ENCODE results near the gene PDIA6.
"Not testable (repeated sequence)": the region's sequence is repeated elsewhere in the genome, so short reads cannot be mapped to it uniquely, and the experiment has no call there.

PDIA6 gene

GRCh38 chr2:10785260-10785659, 27.3 kb downstream of the PDIA6 start:
- Histone ChIP-seq H3K4me1 (ENCODE audit: control insufficient read depth, low read depth, low read length) (no peaks in the 10 kb centered on the region), H3K4me3 (ENCODE audit: low read length) (no peak overlapping the region), H3K36me3 (ENCODE audit: control insufficient read depth, low read depth, low read length) (peaks cover 90% of the 10 kb centered on the region), H3K9ac (ENCODE audit: low read length) (no peak overlapping the region), H3K27me3 (ENCODE audit: control insufficient read depth, insufficient read depth, low read length) (no peaks in the 10 kb centered on the region), H3K27ac (ENCODE audit: low read length) (no peak overlapping the region), H3K9me3 (ENCODE audit: control insufficient read depth, low read depth, low read length) (no peaks in the 10 kb centered on the region)

GRCh38 chr2:10784719-10785118, 27.9 kb downstream of the PDIA6 start:
- H3K27ac ChIP-seq (ENCODE audit: low read length) = no peak overlapping the region
- H3K4me1 ChIP-seq (ENCODE audit: control insufficient read depth, low read depth, low read length) = no peaks in the 10 kb centered on the region
- H3K36me3 ChIP-seq (ENCODE audit: control insufficient read depth, low read depth, low read length) = peaks cover 90% of the 10 kb centered on the region

DNA sequence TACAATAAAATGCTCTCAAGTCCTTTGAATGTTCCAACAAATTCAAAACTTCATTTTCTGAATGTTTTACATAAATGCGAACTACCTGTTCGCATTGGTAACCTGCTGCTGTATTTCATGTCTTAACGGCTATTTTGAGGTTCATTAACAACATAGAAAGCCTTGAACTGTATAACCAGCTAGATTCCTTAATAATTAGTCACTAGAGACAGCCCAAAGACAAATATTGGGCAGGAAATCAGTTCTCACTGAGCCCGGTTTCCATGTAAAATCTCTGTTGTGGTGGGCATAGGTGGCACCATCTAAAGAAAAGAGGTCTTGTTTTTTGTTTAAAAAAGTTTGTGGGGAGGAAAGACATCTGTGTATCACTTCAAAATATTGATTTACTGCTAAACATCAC, 29.2 kb downstream of the PDIA6 start:
- Histone ChIP-seq H3K27ac (ENCODE audit: low read length) (no peak overlapping the region), H3K9me3 (ENCODE audit: control insufficient read depth, low read depth, low read length) (no peaks in the 10 kb centered on the region), H3K36me3 (ENCODE audit: control insufficient read depth, low read depth, low read length) (peaks cover 81% of the 10 kb centered on the region), H3K4me1 (ENCODE audit: control insufficient read depth, low read depth, low read length) (no peaks in the 10 kb centered on the region), H3K4me3 (ENCODE audit: low read length) (no peak overlapping the region), H3K27me3 (ENCODE audit: control insufficient read depth, insufficient read depth, low read length) (no peaks in the 10 kb centered on the region), H3K9ac (ENCODE audit: low read length) (no peak overlapping the region)

More at GRCh38 chr2:10784719-10785118, 27.9 kb downstream of the PDIA6 start:
- Histone ChIP-seq H3K9ac (ENCODE audit: low read length) (no peak overlapping the region), H3K9me3 (ENCODE audit: control insufficient read depth, low read depth, low read length) (no peaks in the 10 kb centered on the region), H3K27me3 (ENCODE audit: control insufficient read depth, insufficient read depth, low read length) (no peaks in the 10 kb centered on the region), H3K4me3 (ENCODE audit: low read length) (no peak overlapping the region)

DNA sequence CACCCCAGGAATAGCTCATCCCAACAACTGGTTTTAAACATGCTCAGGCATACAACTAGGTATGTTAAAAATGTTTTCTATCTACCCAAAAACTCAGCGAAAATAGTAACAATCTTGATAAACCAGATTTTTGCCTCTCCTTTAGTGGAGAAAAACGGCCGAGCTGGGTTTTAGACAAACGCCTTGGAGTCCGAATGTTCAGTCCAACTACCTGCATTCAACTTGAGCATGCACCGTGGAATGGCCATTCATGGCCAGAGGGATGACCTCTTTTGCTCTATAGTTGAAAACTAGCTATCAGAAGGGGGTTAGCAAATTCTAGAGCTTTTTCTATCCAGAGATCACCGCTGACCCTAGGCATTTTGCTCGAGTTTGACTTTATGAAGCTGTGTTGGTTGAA, 30.8 kb downstream of the PDIA6 start:
- H3K9me3 ChIP-seq (ENCODE audit: control insufficient read depth, low read depth, low read length) = no peaks in the 10 kb centered on the region

GRCh38 chr2:10780821-10781220, 31.8 kb downstream of the PDIA6 start:
- not testable (repeated sequence) for H3K4me1 ChIP-seq (ENCODE audit: control insufficient read depth, low read depth, low read length); H3K27me3 ChIP-seq (ENCODE audit: control insufficient read depth, insufficient read depth, low read length)
- peaks cover 62% of the 10 kb centered on the region for H3K36me3 ChIP-seq (ENCODE audit: control insufficient read depth, low read depth, low read length)

More for the DNA sequence above, 30.8 kb downstream of the PDIA6 start:
- H3K9ac ChIP-seq (ENCODE audit: low read length) = no peak overlapping the region
- no peak overlapping the region for H3K27ac ChIP-seq (ENCODE audit: low read length)
- no peaks in the 10 kb centered on the region for H3K27me3 ChIP-seq (ENCODE audit: control insufficient read depth, insufficient read depth, low read length)
- no peak overlapping the region for H3K4me3 ChIP-seq (ENCODE audit: low read length)
- H3K36me3 ChIP-seq (ENCODE audit: control insufficient read depth, low read depth, low read length) = peaks cover 72% of the 10 kb centered on the region
- H3K4me1 ChIP-seq (ENCODE audit: control insufficient read depth, low read depth, low read length) = no peaks in the 10 kb centered on the region

DNA sequence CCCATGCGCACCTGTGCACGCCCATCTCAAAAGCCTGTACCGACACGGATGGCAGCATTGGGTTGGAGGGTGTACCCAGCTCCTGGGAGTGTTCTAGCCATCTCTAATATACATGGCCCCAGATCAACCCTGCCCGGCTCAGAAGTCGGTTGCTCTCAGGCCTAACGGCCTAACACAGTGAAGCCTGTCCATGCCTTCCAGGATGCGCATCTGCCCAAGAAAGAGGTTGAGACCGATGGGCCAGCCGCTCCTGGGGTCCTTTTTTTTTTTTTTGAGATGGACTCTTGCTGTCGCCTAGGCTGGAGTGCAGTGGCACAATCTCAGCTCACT, 32.1 kb downstream of the PDIA6 start:
- Histone ChIP-seq H3K9me3 (ENCODE audit: control insufficient read depth, low read depth, low read length) (no peaks in the 10 kb centered on the region), H3K36me3 (ENCODE audit: control insufficient read depth, low read depth, low read length) (peaks cover 59% of the 10 kb centered on the region), H3K27me3 (ENCODE audit: control insufficient read depth, insufficient read depth, low read length) (no peaks in the 10 kb centered on the region), H3K27ac (ENCODE audit: low read length) (no peak overlapping the region), H3K4me3 (ENCODE audit: low read length) (no peak overlapping the region), H3K4me1 (ENCODE audit: control insufficient read depth, low read depth, low read length) (no peaks in the 10 kb centered on the region), H3K9ac (ENCODE audit: low read length) (no peak overlapping the region)

More at GRCh38 chr2:10780821-10781220, 31.8 kb downstream of the PDIA6 start:
- not testable (repeated sequence) for H3K9ac ChIP-seq (ENCODE audit: low read length); H3K9me3 ChIP-seq (ENCODE audit: control insufficient read depth, low read depth, low read length); H3K4me3 ChIP-seq (ENCODE audit: low read length); H3K27ac ChIP-seq (ENCODE audit: low read length)

DNA sequence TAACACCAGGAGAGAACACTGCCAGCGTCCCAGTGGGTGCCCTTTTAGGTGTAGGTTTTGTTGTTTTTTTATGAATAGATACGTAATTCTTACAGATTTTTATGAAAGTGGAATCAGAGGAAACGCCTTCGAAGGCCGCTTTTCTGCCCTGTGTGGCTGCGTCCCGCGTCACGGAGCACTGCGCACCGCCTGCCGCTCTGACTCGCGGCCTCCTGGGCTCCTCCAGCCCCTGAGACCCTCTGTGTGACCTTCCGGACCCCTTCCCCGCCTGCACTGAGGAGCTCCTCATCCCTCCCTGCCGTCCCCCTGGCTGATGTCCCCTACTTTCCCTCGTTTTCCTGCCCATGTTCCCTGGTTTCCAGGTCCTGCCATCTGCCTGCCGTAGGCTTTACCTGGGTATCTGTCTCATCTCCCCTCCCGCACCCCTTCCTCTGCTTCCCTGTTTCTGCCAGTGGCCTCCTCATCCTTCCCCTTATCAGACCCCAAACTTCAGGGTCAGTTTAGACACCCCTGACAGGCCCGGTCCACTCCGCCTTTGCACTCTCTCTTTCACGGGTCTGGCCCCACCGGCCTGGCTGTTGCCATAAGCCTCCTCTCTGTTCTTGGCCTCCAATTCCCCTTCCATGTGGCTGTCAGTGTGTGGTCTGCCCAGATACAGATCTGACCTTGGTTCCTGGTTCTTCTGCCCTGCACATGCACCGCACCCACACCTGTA, 32.7 kb downstream of the PDIA6 start:
- H3K36me3 ChIP-seq (ENCODE audit: control insufficient read depth, low read depth, low read length) = peaks cover 53% of the 10 kb centered on the region
- no peak overlapping the region for H3K4me3 ChIP-seq (ENCODE audit: low read length)

GRCh38 chr2:10778724-10779115, 33.9 kb downstream of the PDIA6 start:
- no peak overlapping the region for H3K4me3 ChIP-seq (ENCODE audit: low read length)
- H3K36me3 ChIP-seq (ENCODE audit: control insufficient read depth, low read depth, low read length) = peaks cover 41% of the 10 kb centered on the region
- H3K27ac ChIP-seq (ENCODE audit: low read length) = no peak overlapping the region
- no peaks in the 10 kb centered on the region for H3K9me3 ChIP-seq (ENCODE audit: control insufficient read depth, low read depth, low read length)
- no peaks in the 10 kb centered on the region for H3K4me1 ChIP-seq (ENCODE audit: control insufficient read depth, low read depth, low read length)
- no peak overlapping the region for H3K9ac ChIP-seq (ENCODE audit: low read length)
- no peaks in the 10 kb centered on the region for H3K27me3 ChIP-seq (ENCODE audit: control insufficient read depth, insufficient read depth, low read length)

More for the DNA sequence above, 32.7 kb downstream of the PDIA6 start:
- Histone ChIP-seq H3K4me1 (ENCODE audit: control insufficient read depth, low read depth, low read length) (no peaks in the 10 kb centered on the region), H3K9ac (ENCODE audit: low read length) (no peak overlapping the region), H3K9me3 (ENCODE audit: control insufficient read depth, low read depth, low read length) (no peaks in the 10 kb centered on the region), H3K27me3 (ENCODE audit: control insufficient read depth, insufficient read depth, low read length) (no peaks in the 10 kb centered on the region), H3K27ac (ENCODE audit: low read length) (no peak overlapping the region)

- H3K4me1 ChIP-seq (ENCODE audit: control insufficient read depth, low read depth, low read length) = no peaks in the 10 kb centered on the region
- H3K27me3 ChIP-seq (ENCODE audit: control insufficient read depth, insufficient read depth, low read length) = no peaks in the 10 kb centered on the region
- peaks cover 35% of the 10 kb centered on the region for H3K36me3 ChIP-seq (ENCODE audit: control insufficient read depth, low read depth, low read length)
- H3K9ac ChIP-seq (ENCODE audit: low read length) = no peak overlapping the region
- no peaks in the 10 kb centered on the region for H3K9me3 ChIP-seq (ENCODE audit: control insufficient read depth, low read depth, low read length)
- no peak overlapping the region for H3K27ac ChIP-seq (ENCODE audit: low read length)
- no peak overlapping the region for H3K4me3 ChIP-seq (ENCODE audit: low read length)
Measured at GRCh38 chr2:10777842-10778723, 34.5 kb downstream of the PDIA6 start.

GRCh38 chr2:10777111-10777841, 35.3 kb downstream of the PDIA6 start:
- no peak overlapping the region for H3K27ac ChIP-seq (ENCODE audit: low read length)
- no peaks in the 10 kb centered on the region for H3K4me1 ChIP-seq (ENCODE audit: control insufficient read depth, low read depth, low read length)
- H3K36me3 ChIP-seq (ENCODE audit: control insufficient read depth, low read depth, low read length) = peaks cover 30% of the 10 kb centered on the region
- no peaks in the 10 kb centered on the region for H3K27me3 ChIP-seq (ENCODE audit: control insufficient read depth, insufficient read depth, low read length)
- no peak overlapping the region for H3K4me3 ChIP-seq (ENCODE audit: low read length)
- H3K9me3 ChIP-seq (ENCODE audit: control insufficient read depth, low read depth, low read length) = no peaks in the 10 kb centered on the region
- no peak overlapping the region for H3K9ac ChIP-seq (ENCODE audit: low read length)

DNA sequence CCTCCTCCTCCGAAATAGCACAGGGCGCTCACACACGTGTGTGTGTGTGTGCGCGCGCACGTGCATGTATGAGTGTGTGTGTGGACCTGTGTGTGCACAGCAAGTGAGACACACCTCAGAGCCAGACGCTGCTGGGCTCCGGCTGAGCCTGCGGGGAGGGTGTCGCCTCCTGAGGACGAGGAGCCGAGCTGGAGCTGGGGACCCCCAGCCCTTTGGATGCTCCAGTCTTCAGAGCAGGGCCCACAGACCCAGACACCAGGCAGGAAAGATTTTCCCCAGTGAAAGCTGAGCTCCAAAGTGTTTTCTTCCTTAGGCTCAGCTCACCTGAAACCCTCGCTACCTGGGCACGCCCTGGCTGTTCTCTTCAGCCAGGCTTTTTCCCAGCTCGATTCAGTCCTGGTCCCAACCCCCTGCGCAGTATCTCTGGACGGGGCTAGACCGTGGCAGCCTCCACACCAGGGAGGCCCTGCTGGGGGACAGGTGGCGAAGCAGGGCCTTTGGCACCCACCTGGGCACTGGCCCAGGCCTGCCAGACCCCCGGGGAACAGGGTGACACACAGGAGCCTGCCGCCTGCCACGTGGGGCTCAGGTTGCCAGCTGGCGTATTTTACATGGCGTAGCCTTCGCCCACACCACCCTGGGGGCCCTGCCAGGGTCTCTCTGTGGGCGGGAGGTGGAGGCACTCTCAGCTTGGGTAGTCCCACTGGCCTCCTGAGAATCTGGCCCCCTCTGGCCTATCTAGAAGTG, 36.2 kb downstream of the PDIA6 start:
- H3K27ac ChIP-seq (ENCODE audit: low read length) = no peak overlapping the region
- H3K36me3 ChIP-seq (ENCODE audit: control insufficient read depth, low read depth, low read length) = peaks cover 21% of the 10 kb centered on the region
- H3K4me3 ChIP-seq (ENCODE audit: low read length) = no peak overlapping the region
- no peaks in the 10 kb centered on the region for H3K9me3 ChIP-seq (ENCODE audit: control insufficient read depth, low read depth, low read length)
- no peaks in the 10 kb centered on the region for H3K4me1 ChIP-seq (ENCODE audit: control insufficient read depth, low read depth, low read length)
- no peak overlapping the region for H3K9ac ChIP-seq (ENCODE audit: low read length)
- no peaks in the 10 kb centered on the region for H3K27me3 ChIP-seq (ENCODE audit: control insufficient read depth, insufficient read depth, low read length)
